ENCODE measurements around the gene BBX.
A peak's percentile ranks its signal among the peaks of the same experiment; 100 is the strongest.
"Not testable (repeated sequence)": the region's sequence is repeated elsewhere in the genome, so short reads cannot be mapped to it uniquely, and the experiment has no call there.

The BBX gene

DNA sequence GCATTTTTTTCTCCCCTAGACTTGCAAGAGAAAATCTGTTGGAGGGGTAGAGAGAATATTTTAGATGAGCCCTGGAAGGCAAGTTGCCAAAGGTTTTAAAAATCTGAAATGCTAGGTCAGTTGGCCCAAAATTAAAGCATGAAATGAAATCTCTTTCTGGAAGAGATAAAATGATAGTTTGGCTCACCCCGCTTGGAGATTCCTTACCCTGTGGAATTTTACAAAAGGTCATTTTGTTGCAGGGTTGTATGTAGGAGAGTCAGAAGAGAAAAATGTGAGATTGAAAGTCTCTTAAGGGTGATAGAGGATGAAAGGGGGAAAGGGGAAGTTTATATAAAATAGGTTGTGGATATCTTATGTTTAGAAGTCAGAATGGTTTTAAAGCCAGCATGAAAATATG lies 290.3 kb downstream of the BBX start:
- DNase-seq, result no peak

DNA sequence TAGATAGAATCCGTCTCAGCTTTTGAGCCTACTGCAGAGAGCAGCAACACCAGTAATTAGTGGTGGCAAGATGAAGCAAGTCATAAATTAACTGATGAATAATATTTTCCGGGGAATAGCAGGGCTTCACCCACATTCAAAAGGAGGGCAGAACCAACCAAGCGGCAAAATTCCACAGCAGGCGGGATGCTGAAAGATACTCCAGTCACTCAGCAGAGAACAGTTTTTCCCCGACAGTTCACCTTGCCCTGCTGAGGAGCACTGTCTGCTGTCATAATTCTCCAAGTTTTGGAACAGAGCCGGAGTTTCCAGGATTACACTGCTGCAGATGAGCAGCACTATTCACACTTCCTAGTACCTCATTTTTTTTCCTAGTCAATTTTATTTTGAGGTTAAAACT lies 293.3 kb downstream of the BBX start:
- no peak for DNase-seq

DNA sequence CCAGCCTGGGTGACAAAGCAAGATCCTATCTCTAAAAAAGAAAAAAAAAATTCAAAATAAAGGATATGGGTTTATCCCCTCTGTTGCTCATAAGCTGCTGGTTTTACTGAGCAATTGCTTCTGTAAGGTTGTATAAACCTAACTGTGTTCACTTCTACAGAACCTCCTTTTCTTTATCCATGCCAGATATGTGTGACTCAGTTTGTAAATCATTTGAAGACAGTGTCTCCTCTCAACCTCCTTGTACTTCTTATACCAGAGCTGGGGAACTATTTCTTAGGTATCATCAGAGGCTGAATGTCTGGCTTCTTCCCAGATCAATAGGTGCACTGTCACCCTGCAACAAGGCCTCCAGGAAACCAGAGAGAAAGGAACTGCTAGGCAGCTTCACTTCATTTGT lies 294.3 kb downstream of the BBX start:
- no peak for DNase-seq

DNA sequence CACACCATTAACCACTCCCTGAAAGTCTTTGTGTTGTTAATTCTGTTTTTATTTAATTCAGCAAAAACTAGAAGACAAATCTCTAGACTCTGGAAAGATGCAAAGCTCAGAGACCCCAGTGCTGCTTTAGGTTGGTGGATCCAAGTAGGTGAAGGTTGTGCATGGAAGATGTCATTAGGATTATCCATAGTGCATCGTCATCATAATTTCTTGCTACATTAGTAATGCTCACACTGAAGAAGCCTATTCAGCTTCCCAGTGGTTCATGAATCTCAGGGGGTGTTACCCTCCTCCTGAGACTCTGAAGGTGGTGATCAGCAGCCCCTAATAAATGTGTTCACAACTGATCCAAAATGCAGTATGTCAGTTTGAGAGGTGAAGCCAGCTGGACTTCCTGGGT lies 295.3 kb downstream of the BBX start:
- DNase-seq, result no peak

DNA sequence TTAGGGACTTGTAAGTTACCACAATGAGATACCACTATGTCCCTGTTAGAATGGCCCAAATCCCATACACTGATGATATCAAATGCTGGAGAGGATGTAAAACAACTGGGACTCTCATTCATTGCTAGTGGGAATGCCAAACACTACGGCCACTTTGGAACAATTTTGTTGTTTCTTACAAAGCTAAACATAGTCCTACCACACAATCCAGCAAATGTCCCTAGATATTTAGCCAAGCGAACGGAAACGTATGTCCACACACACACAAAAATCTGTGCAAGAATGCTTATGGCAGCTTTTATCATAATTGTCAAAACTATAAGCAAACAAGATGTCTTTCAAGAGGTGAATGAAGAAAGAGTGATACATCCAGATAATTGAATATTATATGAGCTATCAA lies 296.9 kb downstream of the BBX start:
- no peak for DNase-seq

DNA sequence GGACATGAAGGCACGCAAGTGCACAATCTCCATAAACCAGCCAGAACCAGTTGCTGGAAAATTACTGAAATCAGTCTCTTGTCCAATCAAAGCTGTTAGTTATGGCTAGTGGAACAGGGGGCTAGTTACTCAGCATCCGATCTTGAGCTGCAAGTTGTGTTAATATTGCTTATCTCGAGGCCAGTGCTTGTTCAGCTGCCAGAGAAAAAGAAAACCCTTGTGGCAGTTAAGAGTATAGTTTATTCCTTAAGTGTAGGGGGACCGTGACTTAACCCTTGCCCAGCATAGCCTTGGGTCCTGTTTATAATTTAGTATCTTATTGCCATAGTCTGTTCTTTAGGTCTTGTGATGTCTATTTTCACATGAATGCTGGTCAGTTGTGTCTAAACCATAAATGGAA lies 299.5 kb downstream of the BBX start:
- DNase-seq, result no peak

DNA sequence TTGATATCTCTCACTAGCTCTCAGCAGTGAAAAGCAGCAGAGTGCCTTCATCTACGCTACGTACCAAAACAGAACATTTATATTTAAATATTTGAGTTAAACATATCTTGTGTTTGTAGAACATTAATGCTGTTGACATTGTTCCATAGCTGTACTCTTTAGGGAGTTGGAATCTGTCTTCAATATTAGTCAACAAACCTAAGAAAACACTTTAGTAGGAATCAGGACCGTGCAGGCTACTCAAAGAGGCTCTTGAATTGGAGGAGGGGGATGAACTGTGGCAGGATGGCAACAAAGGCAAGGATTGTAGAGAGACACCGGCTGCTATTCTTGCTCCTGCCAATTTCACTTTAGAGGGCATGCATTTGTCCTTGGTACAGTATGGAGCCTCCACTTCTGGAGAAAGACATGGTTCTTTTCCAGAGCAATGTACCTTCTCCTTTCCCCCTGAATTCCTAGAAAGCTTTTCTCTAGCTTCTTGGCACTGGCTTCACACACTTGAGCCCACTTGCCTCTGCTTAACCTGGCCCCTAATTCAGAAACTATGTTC lies 302.1 kb downstream of the BBX start:
- DNase-seq, result no peak

DNA sequence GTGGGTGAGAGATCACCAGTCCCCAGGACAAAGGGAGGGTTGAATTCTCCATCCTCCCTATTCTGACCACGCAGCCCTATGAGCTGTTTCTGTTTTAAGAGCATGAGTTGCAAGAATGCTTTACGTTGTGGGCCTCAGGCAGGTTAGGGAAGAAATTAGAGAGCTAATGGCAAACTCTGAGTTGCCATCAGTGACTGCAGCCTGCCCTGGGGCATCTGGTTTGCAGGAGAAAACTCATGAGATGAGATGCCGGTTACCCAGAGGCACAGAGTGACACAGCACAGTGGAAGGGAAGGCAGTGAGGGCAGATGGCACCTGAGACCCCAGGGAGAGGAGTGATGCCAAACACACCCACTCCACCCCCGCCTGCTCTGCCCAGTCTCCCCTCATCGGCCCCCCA lies 302.8 kb downstream of the BBX start:
- no peak for DNase-seq

DNA sequence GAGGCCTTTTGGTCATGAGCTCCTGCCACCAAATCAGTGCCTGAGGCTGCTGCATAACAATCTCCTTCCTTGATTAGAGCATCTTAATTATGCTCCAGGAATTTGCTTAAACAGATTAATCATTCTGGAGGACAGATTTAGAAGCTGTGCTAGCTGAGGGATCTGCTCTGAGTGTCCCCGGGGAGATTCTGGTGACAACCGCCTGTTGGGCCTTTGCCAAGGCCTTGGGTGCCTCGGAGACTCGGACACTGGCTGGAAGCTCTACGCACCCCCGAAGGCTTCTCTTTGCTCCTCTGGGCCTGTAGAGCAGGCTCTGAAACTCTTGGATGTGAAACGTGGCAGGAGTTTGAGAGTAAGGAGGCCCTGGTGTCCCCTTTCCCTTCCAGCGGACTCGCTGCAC lies 304.0 kb downstream of the BBX start:
- no peak for DNase-seq

DNA sequence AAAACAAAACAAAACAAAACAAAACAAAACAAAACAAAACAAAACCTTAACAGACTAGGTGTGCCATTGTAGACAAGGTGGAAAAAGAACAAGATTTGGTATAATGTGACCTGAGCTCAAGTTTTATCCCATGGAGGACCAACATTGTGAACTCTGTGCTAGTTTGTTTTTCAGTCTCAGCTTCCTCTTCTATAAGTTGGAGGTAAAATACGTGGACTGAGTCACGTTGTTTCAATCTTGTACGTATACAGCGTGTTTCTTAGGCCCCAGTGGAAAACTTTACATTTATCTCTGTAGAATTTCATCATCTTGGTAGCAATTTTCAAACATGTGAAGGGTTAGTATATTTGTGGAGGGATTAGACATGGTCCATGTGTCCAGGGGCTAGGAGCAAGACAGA lies 306.4 kb downstream of the BBX start:
- no peak for DNase-seq

DNA sequence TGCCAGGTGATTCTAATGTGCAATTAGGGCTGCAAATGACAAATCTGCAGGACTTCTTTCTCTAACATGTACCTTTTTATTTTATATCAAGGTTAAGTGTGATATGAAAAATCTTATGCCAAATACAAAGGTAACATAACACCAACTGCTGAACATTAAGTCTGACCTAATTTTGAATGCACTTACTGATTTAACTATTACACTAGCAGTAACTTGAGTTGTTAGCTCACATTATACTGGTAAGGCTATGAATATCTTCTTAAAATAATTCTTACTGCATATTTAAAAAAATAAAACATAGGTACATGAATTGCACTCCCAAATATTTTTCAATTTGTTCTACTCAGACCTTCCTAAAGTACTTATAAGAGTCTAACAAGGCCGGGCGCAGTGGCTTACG lies 308.8 kb downstream of the BBX start:
- DNase-seq, result no peak

DNA sequence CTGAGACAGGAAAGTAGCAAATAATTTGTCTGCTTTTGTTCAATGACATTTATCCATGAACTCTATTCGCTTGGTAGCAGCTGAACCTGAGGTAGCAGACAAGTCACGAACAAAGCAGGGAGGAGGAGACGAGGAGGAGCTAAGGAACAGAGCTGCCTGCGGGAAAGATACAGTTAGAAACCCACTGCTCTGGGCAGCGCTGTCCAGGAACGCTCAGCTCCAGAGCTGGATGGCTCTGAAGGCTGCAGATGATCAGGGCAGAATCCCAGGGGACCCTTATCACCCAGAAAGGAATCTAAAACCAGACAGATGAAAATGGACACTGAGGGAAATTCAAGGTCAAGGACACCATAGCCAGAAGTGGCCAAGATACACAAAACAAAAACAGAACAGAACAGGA lies 310.3 kb downstream of the BBX start:
- DNase-seq, result no peak

DNA sequence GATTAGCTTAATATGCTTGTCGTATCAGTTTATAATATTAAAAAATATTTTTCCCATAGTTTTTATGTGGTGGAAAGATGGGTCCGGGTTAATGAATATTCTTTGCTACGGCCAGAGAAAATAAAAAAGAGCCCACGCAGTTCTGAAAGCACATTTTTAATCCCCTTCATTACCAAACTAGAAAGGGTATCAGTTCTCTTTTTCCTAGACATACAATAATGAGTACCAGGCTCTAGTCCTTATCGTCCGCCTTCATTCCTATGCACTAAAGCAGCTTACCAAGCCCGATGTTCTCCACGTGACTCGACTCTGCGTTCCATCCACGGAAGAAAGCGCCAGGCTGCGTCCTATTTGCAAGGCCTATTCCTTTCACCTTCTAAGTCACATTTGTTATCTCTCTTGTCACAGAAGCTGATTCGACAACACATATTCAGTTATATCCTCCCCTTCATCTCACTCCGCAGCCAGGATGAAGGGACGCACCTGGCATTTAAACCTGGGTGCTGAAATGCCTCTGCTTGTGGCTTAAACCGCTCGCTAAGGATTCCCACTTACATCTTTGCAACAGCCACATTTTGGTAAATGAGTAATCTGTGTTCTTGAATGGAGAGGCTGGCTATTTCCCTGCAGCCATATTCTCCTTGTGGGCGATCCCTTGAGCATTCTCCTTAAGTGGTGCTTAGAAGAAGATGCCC lies 311.1 kb downstream of the BBX start:
- no peak for DNase-seq

DNA sequence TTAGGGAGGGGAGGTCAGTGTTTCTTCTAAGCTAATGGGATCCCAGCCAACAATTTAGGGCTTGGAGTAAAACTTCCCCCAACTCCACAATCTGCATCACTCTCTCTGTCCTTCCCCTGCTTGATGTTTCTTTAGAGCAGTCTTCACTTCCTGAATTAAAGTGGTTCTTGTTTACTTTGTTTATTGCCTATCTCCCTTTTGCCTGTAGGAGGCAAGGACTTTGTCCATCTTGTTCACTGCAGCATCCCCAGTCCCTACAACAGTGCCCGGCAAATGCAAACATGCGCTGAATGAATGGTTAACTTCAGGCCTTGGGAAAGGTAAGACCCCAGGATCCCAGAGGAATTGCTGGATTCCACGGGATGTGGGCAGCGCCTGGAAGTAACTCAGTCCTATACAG lies 312.2 kb downstream of the BBX start:
- DNase-seq, result not testable (repeated sequence)

DNA sequence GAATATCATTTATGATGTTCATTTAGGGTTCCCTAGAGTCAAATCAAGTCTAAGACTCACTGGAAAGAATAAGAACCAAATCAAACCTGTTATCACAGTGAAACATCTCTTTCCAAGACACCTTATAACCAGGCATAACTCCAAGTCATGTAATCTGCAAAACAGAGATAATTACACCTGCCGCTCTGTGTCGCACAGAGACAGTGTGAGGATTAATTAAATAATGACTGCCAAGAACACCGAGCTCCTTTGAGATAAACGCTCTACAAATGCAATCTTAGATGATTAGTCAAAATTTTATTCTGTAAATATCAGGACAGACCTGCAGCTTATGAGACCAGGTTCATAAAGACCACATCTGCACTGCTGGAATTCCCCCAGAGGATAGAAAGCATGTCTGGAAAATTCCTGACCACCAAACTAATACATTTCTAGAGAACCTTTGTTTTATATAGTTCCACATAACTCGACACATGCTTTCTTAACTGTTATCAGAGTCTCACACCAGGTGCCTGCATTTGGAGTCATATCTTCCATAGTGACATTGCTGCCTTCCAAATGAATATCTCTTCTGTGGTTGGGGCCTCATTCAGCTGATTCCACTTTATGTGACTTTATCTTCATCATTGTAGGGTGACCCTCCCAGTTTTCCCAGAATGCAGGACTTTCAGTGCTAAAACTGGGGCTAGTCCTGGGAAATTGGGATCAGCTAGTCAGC lies 315.3 kb downstream of the BBX start:
- no peak for DNase-seq

DNA sequence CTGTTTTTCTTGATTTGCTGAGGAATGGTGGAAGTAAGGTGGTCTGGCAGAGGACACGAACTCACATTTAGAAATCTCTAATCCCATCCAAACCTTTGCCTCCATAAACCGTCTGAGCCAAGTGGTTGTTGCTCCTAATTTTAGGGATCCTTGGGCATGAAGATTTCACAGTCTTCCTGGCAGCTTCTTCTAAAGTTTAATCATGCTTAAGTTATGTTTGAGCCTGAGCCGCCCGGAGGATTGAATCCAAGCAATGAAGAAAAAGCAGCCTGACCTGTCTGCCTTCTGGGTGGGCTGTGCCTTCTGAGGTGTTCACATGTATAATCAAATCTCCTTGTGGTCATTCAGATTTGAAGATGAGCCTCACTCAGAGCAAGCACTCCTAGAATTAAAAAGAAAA lies 319.1 kb downstream of the BBX start:
- no peak for DNase-seq

DNA sequence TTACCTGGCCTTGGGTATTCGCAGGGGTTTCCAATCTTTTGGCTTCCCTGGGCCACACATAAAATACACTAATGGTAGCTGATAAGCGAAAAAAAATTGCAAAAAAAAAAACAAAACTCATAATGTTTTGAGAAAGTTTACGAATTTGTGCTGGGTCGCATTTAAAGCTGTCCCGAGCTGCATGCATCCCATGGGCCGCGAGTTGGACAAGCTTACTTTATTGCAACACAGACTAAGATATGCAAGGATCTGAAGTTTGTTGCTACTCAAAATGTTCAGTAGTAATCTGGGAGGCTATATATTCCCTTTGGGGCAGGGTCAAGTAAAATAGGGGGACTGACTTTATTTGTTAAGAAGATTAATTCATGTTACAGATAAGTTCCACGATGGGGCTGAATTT lies 320.2 kb downstream of the BBX start:
- no peak for DNase-seq

DNA sequence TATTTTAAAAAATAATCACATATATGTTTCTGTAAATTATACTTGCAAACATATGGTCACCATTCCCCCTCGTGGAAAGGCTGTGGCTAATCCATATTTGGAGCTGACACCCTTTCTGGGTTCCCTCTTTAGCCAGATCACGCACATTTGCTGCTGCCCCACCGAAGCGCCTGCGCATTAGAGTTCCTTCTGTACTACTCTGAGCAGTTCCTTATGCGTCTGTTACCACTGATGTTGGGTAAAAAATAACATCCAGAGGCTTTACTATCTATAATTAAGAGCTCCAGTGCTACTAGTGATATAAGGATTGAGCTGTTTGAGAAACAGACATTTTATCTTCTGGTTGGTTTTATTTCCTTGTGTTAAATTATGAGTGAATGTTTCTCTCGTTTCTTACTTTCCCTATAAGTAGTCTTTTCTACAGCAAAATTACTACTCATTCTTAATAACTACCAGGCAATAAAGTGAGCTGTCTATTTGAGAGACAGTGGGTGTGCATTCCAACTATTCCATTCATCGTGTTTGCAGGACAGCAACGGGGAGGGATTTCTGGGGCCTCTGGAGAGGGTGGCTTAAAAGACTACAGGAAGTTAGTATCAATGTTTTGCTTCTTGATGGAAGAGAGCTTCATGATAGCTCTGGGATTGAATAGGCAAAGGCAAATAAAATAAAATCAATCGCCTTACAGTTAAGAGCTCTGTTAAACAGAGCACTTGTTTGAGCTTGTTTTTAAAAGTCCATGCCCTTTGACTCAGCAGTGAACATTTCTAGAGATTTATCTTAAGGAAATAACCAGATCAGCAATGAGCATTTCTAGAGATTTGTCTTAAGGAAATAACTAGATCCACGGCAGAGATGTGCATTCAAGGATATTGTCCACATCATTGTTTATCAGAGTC lies 322.9 kb downstream of the BBX start:
- DNase-seq, result no peak

DNA sequence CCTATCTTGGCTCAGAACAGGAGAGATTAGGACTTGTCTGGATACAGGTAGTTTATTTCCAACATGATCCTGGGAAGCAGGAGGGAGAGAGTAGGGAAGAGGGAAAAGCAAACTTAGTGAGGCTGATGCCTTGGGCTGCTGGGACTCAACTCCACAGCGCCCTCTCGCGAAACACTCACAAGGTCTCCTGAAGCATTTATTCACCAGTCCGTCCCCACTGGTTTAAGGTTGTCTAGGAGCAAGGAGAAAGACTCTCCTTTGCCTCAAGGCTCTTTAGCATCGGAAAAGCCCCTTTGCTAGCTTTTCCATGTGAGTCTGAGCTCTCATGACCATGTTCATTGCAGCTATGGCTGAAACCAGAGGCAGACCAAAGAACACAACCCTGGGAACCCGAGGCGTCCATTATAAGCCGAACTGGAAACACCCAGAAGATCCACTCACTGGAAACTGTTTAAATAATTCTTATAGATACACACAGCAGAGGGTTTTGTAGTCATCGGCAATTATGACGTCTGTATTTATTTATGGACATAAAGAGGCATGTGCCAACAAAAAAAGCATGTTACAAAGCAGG lies 323.6 kb downstream of the BBX start:
- DNase-seq, result peak in 1 of 2 donors; percentile 14

DNA sequence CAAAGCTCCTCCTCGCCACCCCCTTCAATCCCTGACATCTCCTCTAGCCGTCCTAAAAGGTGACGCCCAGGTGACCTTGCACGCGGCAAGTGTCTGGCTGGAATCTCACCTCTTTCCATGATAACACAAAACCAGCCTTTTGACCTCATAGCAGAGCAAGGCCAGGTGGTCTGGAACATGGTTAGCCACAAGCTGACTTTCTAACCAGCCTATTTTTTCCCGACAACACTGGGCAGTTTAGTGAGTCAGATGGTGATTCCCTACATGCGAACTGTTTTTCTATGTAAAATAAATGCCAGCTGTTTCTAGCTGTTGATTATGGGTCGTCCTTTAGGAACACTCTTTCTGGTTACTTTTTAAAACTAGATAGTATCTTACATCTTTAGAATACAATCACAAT lies 325.0 kb downstream of the BBX start:
- no peak for DNase-seq

DNA sequence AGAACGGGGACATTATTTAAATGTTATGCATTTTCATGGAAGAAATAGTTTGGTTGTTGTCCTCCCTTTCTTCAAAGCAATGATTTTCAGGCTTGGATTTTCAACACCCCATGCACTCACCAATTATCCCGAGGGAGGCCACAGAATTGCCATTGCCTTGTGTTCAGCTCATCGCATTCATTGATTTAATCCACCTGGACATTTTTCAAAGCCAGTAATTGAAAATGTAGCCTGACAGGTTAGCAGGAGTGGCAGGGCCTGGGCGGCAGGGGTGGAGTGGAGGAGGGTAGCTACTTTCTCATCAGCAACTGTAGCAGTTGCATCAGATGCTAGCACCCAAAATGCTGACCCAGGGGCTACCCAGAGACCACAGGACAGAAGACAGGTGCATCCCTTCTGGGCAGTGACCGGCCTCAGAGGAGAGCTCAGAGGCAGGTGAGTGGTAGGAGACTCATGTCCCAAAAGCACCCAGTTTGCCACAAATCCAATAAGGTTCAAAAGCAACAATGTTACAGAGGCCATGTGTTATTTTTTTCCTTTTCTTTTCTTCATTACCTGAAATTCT lies 325.7 kb downstream of the BBX start:
- DNase-seq, result no peak

DNA sequence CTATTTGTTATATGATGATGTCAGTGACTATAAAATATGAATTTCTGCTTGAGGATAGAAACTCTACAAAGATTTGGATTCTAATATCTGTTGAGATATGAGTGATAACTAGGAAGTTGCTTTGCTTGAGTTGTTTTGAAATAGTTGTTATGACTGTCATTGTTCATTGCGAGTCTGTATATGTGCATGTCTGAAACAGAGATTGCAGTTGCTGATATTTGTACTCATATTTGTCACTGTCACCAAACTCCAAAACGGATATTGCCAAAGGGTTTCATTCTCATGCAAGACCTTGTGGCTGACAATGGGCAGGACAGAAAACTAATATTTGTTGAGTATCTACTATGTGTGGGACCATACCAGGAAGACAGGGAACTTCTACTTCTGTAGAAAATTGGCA lies 327.9 kb downstream of the BBX start:
- DNase-seq, result no peak

DNA sequence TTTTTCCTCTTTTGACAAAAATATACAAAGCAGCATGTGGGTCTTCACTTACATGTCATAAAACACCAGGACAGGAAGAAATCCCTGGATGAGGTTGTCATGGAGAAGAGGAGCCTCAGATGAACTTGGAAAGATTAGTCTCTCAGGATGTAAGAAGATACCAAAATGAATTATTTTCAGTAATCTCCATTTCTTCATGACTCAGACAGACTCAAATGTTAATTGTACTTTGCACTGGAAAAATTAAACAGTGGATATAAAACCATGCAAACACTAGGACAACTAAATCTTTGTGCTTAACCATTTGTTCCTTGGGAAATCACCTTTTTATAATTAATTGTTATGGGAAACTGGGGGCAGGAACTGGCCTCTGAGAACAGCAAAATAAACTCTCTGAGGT lies 331.1 kb downstream of the BBX start:
- no peak for DNase-seq

Measured in CD4-positive, alpha-beta T cell treated with Interleukin-4 for 1 hour (primary cell).